Activated CD4-positive, alpha-beta T cell treated with anti-CD3 and anti-CD28 coated beads, Interleukin-2, amount 50 U/mL, for 1 hour (primary cell): ENCODE results near the gene KLHL17.
"Not testable (repeated sequence)": the region's sequence is repeated elsewhere in the genome, so short reads cannot be mapped to it uniquely, and the experiment has no call there.

ENCODE experiments used
- DNase-seq: peaks from one replicate; pipeline ENCODE4 v3.0.0-alpha.2; 2020

Gene KLHL17

GRCh38 chr1:982765-983436 lies 22.5 kb downstream of the KLHL17 start:
- no peak for DNase-seq

GRCh38 chr1:983798-984475 lies 23.6 kb downstream of the KLHL17 start:
- peak; percentile 65 for DNase-seq

DNA sequence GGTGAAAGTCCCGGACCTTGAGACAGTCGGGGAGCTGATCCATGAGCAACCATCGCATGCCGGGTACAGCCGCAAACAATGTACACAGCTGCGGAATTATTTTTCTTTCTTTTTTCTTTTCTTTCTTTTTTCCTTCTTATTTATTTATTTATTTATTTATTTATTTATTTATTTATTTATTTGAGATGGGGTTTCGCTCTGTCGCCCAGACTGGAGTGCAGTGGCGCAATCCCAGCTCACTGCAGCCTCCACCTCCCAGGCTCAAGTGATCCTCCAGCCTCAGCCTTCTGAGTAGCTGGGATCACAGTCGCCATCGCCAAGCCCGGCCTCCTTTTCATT lies 24.1 kb downstream of the KLHL17 start:
- DNase-seq, result no peak

GRCh38 chr1:985126-985525 lies 24.7 kb downstream of the KLHL17 start:
- no peak for DNase-seq

GRCh38 chr1:988061-988460 lies 27.7 kb downstream of the KLHL17 start:
- not testable (repeated sequence) for DNase-seq

GRCh38 chr1:991275-991674 lies 30.9 kb downstream of the KLHL17 start:
- not testable (repeated sequence) for DNase-seq

- no peak for DNase-seq
These were observed 31.5 kb downstream of the KLHL17 start for GRCh38 chr1:991895-992294.

DNA sequence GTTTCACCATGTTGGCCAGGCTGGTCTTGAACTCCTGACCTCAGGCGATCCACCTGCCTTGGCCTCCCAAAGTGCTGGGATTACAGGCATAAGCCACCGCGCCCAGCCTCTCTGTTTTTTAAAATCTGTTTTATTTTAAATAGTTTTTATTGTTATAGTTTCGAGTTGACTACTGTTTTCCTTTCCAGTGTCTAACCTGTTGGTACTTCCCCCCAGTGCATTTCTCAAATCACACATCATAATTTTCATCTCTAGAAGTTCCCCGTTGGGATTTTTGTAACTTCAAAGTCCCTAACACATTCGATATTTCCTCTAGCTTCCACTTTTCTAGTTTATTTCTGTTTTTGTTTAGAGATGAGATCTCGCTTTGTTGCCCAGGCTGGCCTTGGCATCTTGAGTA lies 32.0 kb downstream of the KLHL17 start:
- no peak for DNase-seq

GRCh38 chr1:993379-993995 lies 33.1 kb downstream of the KLHL17 start:
- DNase-seq, result no peak

- DNase-seq, result not testable (repeated sequence)
These were observed 34.2 kb downstream of the KLHL17 start for GRCh38 chr1:994546-994945.

- no peak for DNase-seq
These were observed 35.6 kb downstream of the KLHL17 start for GRCh38 chr1:995665-996633.

GRCh38 chr1:996851-997712 lies 36.7 kb downstream of the KLHL17 start:
- DNase-seq, result no peak

DNA sequence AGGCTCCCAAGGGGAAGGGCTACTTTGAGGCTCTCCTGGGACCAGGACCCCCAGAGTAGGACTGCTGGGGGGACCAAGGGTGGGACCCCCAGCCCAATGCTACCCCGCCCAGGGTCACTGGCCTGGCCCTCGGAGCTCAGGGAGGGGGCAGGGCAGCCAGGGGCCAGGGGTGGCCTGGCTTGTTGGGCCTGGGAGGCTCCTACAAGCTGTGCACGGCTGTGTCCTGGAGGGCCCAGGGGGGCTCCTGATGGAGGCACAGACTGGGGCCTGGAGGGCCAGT lies 37.3 kb downstream of the KLHL17 start:
- no peak for DNase-seq

DNA sequence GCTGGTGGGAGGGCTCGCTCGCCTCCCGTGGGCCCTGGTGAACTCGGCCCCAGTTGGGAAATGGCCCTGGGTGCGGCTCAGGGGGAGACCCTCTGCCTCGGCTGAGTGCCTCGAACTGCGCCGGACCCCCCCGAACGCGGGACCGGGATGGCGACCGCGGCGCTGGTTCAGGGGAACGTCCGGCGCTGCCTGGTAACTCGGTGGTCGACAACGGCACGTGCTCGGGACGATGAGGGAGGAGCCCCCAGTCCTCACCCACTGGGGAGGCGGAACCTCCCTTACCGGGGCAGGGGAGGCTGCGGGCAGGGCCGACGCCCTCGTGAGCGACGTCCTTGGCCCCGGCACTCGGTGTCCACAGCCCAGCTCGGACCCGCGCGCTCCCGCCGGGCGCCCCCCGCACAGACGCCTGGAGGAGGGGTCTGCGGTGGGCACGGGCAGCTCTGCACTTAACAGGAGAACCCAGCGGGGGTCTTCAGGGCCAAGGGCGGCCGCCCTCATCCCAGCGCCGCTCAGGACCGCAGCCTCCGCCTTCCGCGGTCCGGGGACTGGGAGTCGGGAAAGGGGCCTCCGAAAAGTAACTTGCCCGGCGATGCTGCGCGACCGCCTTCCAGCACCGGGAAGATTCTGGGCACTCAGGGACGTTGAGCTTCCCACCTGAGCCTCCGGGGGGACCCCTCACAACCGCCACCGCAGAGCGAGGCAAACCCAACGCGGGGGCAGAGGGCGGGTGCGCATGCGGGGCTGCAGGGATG lies 37.8 kb downstream of the KLHL17 start:
- no peak for DNase-seq

DNA sequence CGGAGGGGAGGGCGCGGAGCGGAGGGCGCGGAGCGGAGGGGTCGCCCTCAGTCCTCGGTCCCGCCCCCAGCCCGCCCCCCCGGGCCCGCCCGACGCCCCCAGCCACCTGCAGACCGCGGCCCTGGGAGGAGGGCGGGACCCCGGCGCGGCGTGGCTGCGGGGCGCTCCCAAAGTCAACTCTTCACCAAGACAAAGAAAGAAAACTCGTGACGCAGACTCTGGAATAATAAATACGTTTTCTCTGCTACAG lies 38.3 kb downstream of the KLHL17 start:
- DNase-seq, result no peak

- peak; percentile 30 for DNase-seq
These were observed 38.8 kb downstream of the KLHL17 start for GRCh38 chr1:998995-999724.

DNA sequence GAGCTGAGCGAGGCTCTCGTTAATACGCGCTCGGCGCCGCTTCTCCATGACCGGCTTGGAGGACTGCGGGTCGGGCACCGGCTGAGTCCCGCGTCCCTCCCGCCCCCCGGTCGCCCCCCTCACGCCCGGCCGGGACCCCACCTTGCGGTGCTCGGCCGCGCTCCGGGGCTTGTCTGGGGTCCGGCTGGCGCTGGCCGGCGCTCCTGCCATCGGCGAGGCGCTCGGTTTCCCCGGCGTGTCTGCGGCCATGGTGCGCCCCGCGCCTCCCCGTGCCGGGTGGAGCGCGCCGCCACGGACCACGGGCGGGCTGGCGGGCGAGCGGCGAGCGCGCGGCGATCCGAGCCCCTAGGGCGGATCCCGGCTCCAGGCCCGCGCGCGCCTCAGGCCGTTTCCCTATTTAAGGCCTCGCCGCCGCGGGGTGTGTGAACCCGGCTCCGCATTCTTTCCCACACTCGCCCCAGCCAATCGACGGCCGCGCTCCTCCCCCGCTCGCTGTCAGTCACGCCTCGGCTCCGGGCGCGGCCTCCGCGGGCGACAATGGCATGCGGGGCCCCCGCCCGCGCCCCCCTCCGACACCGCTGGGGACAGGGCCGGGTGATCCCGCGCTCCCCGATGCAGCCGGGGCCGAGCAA lies 39.5 kb downstream of the KLHL17 start, which contains the start of gene HES4:
Gene HES4 (minus strand): TSS at position 373 of the 632 bp plus-strand sequence. CDS start 124 bp downstream, at position 249.
- peak; percentile 62 for DNase-seq

GRCh38 chr1:1000357-1001056 lies 40.1 kb downstream of the KLHL17 start:
- peak; percentile 78 for DNase-seq

GRCh38 chr1:1001057-1001783 lies 40.8 kb downstream of the KLHL17 start:
- no peak for DNase-seq
